Measurements from ENCODE around the gene EVI5L. TPM values are rescaled to one million over a fixed set of nuclear protein-coding genes. Genes with fewer than 3 reads are reported as not detected.

Gene EVI5L
- total and polyA plus RNA-seq, 2 of the 8 experiments (the other 6 are each of a cell fraction or from before 2014, with no cell fraction given), result 7.2 to 11.0 TPM

DNA sequence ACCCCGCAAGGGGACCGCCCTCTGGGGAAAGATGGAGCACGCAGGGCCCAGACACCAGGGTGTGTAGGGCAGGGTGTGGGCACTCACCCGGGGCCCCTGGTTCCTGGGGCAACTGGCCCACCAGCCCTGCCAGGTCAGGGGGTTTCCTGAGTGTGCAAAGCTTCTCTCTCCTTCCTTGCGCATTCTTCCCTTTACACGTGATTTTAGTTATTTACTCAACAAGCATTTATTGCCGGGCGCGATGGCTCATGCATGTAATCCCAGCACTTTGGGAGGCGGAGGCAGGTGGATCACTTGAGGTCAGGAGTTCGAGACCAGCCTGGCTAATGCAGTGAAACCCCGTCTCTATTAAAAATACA lies 23.7 kb downstream of the EVI5L start (continued):
- TF ChIP-seq, protein P1, sequence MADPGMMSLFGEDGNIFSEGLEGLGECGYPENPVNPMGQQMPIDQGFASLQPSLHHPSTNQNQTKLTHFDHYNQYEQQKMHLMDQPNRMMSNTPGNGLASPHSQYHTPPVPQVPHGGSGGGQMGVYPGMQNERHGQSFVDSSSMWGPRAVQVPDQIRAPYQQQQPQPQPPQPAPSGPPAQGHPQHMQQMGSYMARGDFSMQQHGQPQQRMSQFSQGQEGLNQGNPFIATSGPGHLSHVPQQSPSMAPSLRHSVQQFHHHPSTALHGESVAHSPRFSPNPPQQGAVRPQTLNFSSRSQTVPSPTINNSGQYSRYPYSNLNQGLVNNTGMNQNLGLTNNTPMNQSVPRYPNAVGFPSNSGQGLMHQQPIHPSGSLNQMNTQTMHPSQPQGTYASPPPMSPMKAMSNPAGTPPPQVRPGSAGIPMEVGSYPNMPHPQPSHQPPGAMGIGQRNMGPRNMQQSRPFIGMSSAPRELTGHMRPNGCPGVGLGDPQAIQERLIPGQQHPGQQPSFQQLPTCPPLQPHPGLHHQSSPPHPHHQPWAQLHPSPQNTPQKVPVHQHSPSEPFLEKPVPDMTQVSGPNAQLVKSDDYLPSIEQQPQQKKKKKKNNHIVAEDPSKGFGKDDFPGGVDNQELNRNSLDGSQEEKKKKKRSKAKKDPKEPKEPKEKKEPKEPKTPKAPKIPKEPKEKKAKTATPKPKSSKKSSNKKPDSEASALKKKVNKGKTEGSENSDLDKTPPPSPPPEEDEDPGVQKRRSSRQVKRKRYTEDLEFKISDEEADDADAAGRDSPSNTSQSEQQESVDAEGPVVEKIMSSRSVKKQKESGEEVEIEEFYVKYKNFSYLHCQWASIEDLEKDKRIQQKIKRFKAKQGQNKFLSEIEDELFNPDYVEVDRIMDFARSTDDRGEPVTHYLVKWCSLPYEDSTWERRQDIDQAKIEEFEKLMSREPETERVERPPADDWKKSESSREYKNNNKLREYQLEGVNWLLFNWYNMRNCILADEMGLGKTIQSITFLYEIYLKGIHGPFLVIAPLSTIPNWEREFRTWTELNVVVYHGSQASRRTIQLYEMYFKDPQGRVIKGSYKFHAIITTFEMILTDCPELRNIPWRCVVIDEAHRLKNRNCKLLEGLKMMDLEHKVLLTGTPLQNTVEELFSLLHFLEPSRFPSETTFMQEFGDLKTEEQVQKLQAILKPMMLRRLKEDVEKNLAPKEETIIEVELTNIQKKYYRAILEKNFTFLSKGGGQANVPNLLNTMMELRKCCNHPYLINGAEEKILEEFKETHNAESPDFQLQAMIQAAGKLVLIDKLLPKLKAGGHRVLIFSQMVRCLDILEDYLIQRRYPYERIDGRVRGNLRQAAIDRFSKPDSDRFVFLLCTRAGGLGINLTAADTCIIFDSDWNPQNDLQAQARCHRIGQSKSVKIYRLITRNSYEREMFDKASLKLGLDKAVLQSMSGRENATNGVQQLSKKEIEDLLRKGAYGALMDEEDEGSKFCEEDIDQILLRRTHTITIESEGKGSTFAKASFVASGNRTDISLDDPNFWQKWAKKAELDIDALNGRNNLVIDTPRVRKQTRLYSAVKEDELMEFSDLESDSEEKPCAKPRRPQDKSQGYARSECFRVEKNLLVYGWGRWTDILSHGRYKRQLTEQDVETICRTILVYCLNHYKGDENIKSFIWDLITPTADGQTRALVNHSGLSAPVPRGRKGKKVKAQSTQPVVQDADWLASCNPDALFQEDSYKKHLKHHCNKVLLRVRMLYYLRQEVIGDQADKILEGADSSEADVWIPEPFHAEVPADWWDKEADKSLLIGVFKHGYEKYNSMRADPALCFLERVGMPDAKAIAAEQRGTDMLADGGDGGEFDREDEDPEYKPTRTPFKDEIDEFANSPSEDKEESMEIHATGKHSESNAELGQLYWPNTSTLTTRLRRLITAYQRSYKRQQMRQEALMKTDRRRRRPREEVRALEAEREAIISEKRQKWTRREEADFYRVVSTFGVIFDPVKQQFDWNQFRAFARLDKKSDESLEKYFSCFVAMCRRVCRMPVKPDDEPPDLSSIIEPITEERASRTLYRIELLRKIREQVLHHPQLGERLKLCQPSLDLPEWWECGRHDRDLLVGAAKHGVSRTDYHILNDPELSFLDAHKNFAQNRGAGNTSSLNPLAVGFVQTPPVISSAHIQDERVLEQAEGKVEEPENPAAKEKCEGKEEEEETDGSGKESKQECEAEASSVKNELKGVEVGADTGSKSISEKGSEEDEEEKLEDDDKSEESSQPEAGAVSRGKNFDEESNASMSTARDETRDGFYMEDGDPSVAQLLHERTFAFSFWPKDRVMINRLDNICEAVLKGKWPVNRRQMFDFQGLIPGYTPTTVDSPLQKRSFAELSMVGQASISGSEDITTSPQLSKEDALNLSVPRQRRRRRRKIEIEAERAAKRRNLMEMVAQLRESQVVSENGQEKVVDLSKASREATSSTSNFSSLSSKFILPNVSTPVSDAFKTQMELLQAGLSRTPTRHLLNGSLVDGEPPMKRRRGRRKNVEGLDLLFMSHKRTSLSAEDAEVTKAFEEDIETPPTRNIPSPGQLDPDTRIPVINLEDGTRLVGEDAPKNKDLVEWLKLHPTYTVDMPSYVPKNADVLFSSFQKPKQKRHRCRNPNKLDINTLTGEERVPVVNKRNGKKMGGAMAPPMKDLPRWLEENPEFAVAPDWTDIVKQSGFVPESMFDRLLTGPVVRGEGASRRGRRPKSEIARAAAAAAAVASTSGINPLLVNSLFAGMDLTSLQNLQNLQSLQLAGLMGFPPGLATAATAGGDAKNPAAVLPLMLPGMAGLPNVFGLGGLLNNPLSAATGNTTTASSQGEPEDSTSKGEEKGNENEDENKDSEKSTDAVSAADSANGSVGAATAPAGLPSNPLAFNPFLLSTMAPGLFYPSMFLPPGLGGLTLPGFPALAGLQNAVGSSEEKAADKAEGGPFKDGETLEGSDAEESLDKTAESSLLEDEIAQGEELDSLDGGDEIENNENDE (IDR thresholded peaks at IDR 0.05; ENCODE audit: insufficient replicate concordance, low read length), result no peak
- TF ChIP-seq SAP30 (IDR thresholded peaks at IDR 0.05; ENCODE audit: insufficient read depth, insufficient replicate concordance, low read length) (no peak), MAFK (IDR thresholded peaks at IDR 0.05; ENCODE audit: low read depth, low read length) (no peak), PHF8 (conservative IDR thresholded peaks at IDR 0.05; ENCODE audit: low read depth, low read length) (no peak), BCL11A (IDR thresholded peaks at IDR 0.05; ENCODE audit: low read depth in 2 of 2, low read length in 2 of 2) (no peak)
